GM21786 (cell line): Measurements from ENCODE around the gene MTFMT.
"Not testable (repeated sequence)": the region's sequence is repeated elsewhere in the genome, so short reads cannot be mapped to it uniquely, and the experiment has no call there.

Experiments
- ATAC-seq: cut with Tn5 transposase; IDR thresholded peaks from one replicate; pipeline ENCODE4 v1.9.1; 2021; ENCODE audit not compliant: unreplicated experiment

Gene MTFMT

DNA sequence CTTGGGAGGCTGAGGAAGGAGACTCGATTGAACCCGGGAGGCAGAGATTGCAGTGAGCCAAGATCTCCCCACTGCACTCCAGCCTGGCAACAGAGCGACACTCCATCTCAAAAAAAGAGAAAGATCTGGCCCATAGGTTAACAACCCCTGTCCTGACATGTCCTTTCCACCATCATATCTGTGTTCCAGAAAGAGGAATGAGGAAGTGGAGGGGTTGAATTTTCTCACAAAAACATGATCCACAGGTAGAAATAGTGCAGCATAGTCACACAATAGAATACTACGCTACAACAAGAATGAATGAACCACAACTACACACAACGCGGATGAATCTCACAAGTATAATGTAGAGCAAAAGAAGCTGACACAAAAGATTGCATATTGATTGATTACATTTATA lies 11.0 kb upstream of the MTFMT start:
- ATAC-seq, result no peak

- no peak for ATAC-seq
These were observed 9.4 kb upstream of the MTFMT start for GRCh38 chr15:65038836-65039235.

- no peak for ATAC-seq
These were observed 9.0 kb upstream of the MTFMT start for GRCh38 chr15:65038428-65038827.

- no peak for ATAC-seq
These were observed 7.9 kb upstream of the MTFMT start for GRCh38 chr15:65037309-65037708.

DNA sequence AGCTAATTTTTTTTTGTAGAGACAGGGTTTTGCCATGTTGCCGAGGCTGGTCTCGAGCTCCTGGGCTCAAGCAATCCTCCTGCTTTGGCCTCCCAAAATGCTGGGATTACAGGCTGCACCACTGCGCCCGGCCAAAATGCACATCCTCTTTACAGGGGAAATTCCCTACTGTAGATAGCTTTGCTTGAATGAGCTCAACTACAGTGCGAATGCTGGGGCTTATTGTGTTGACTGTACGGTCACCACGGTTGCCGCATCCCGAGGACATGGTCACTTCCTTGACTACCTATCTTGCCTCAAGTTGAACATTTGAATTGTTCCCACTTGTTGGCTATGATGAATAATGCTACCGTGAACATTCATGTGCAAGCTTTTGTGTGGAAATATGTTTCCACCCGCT lies 5.3 kb upstream of the MTFMT start:
- ATAC-seq, result no peak

DNA sequence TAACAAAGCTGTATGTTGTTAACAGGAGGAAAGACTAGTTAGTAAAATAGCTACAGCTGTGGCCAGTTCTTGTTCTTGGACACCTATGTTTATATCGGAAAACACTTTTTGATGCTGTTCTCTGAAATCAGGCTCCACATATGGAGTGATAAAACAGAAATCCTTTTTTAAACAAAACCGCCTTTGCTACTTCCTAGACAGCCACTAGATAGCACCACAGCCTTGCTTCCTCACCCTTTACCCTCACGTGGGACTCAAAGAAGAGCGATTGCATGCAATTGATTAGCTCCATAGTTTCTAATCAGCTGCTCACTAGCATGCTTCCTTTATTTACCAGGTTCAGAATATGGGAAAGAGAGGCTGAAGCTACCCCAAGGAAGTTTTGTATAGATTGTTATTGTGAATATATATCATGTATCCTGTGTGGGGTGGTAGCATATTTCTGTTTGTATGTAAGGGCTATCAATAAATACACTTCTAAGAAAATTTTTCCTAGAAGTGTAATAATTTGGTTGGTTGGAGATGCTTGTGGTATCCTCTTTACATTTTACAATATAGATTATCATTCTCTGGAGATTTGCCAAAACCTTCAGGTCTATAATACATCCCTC lies 4.3 kb upstream of the MTFMT start:
- no peak for ATAC-seq

GRCh38 chr15:65032801-65033537 lies 3.5 kb upstream of the MTFMT start:
- peak; percentile 67 for ATAC-seq

DNA sequence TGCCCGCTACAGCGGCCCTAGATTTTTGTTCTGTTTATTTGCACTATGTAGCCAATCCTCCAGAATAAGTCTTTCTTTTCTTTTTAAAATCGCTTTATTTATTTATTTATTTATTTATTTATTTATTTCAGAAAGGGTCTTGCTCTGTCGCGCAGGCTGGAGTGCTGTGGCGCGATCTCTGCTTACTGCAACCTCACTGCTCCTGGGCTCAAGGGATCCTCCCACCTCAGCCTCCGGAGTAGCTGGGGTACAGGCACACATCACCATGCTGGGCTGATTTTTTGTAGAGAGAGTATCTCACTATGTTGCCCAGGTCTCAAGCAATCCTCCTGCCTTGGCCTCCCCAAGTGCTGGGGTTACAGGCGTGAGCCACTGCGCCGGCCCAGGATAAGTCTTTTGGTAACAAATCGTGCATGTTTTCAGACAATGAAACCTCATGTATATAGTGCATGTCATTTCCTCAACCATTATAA lies 333 bp upstream of the MTFMT start:
- ATAC-seq, result no peak

DNA sequence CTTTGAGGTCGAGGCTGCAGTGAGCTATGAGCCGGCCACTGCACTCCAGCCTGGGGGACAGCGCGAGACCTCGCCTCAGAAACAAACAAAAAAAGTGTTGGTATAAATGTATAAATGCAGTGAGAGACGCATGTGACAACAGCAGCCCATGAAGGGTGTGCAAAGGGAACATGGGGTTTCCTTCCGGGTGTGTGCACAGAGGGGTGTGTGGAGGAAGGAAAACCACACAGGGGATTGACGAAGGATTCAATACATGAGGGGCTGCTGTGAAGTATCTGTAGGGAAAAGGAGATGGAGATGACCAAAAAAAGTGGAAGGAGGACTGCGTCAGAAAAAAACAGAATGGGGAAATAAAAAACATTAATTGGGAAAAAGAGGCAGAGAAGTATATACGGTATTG lies 1.1 kb downstream of the MTFMT start:
- no peak for ATAC-seq

GRCh38 chr15:65027593-65027992 lies 1.8 kb downstream of the MTFMT start:
- no peak for ATAC-seq

DNA sequence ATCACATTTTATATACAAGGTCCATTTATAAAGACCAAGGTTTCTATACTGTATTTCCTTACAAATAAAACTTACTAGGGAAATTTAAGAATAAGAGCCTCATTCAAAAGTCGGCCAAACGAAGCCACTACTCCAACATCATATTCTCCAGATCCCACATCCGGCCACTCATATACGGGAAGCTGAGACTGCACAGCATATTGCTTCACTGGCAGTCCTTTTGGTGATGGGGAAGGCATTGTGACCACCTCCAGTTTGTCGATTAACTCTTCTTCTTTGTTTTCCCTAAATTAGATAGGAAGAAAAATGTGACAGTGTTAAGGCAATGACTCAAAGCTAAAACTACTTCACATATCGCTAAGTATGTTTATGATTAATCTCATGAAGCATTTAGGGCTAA lies 2.7 kb downstream of the MTFMT start:
- no peak for ATAC-seq

DNA sequence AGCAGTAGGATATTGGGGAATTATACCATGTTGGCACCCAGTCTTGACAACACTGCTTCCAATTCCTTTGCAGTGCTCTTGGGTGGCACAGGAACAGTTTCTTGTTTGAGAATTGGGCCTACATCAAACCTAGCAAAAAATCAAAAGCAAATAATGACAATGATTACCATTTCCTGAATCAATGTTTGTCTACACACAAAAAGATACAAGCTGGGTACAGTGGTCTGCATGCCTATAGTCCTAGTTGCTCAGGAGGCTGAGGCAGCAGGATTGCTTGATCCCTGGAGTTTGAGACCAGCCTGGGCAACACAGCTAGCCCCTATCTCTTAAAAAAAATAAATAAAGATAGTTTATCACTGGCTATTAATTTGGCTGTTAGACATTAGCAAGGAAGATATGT lies 8.0 kb downstream of the MTFMT start:
- no peak for ATAC-seq

DNA sequence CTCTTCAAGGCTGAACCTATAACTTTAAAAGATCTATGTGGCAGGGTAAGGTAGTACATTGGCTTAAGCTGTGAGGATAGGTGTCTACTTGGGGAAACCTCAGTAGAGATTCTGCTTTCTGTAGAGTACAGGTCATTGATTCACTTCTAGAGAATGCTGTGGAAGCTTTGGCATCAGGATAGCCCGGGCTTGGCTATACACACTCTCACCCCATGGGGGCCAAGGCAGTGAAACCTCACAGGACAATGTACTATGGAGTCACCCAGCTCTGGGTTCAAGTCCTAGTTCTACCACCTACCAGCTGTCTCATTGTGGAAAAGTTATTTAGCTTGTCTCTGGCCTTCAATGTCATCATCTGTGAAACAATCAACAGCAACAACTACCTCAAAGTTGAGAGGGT lies 9.0 kb downstream of the MTFMT start:
- no peak for ATAC-seq

DNA sequence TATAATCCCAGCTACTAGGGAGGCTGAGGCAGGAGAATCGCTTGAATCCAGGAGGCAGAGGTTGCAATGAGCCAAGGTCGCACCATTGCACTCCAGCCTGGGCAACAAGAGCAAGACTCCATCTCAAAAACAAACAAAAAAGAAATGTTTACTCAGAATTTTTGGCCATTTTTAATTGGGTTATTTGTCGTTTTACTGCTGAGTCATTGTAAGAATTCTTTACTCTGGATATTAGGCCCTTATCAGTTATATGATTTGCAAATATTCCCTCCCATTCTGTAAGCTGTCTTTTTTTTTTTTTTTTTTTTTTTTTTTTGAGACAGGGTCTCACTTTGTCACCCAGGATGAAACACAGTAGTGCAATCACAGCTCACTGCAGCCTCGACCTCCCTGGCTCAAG lies 18.2 kb downstream of the MTFMT start:
- not testable (repeated sequence) for ATAC-seq

DNA sequence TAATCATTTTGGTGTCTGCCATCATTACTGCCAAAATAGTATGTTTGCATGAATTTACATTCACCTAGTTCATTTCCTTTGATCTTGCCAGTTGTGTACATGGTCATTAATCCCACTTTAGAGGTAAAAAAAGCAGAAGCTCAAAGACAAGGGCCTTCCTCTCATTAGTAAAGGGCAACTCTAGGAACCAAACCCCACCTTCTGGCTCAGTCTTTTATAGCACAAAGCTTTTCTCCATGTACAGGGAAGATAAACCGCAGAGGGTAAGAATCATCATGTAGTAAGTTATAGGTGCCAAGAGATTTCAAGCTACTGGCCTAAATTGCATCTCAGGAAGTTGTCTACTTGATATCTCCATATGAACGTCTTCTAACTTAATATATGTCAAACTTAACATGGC lies 20.5 kb downstream of the MTFMT start:
- ATAC-seq, result no peak

- ATAC-seq, result no peak
These were observed 22.6 kb downstream of the MTFMT start for GRCh38 chr15:65006876-65007275.

- ATAC-seq, result no peak
These were observed 24.4 kb downstream of the MTFMT start for GRCh38 chr15:65004993-65005392.

DNA sequence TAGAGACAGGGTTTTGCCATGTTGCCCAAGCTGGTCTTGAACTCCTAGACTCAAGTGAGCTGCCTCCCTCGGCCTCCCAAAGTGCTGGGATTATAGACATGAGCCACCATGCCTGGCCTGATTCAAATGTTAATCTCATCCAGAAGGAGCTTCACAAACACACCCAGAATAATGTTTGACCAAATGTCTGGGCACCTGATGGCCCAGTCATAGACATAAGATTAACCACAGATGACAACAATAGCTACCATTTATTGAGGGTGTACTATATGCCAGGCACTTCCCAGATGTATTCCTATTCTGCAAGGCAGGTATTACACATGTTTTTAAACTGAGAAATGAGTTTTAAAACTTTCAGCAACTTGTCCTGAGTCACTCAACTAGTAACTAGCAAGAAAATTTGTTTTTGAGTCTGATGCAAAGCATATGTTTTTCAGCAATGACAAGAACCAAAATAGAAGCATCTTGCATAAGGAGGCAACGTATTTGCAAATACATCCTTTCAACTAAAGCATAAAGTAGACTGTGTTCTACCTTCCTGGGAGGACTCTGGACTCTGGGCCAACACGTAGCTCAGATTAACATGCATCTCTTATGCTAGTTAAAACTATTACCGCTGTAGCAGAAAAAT lies 31.6 kb downstream of the MTFMT start:
- ATAC-seq, result no peak

DNA sequence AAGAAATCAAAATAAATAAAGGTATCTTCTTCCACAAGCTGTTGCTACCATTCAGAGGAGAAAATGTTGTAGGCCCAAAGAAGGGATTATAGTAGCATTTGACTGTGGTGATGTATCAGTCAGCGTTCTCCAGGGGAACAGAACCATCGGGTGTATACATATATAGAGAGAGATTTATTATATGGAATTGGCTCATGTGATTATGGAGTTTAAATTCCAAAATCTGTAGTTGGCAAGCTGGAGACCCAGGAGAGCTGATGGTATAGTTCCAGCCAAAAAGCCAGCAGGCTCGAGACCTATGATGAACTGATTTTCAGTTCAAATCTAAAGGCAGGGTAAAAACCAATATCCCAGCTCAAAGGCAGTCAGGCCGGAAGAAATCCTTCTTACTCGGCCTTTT lies 32.4 kb downstream of the MTFMT start:
- ATAC-seq, result no peak

- ATAC-seq, result no peak
These were observed 36.1 kb downstream of the MTFMT start for GRCh38 chr15:64993290-64993689.

DNA sequence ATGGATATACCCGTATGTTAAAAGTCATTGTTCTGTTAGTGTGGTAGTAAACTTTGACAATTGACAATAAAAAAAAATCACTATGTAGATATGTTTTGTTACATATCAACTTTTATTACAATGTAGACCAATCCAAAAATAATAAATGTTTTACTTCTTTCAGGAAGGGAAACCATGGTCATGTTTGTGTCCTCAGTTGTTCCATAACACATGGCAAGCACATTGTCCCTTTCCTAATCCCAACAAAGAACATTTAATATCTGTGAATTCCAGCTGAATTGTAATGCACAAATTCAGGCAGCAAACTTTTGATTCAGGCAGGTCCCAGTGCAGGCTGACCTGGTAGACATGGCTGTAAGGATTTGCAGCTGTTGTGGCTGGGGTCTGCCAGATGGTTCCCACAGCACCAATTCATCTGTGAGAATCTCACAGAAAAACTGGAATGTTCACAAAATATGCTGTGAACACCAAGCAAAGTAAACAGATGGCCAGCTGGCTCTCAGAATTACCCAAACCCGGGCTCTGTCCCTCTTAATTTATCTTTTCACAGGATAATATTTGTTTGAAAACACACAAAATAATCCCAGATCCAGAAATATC lies 37.8 kb downstream of the MTFMT start:
- ATAC-seq, result no peak

- ATAC-seq, result no peak
These were observed 39.3 kb downstream of the MTFMT start for GRCh38 chr15:64990168-64990470.
